HG02885 (cell line): ENCODE results near the gene USP12.
A peak's percentile ranks its signal among the peaks of the same experiment; 100 is the strongest.

Source experiments
- ATAC-seq: cut with Tn5 transposase; IDR thresholded peaks from one replicate; pipeline ENCODE4 v1.9.1; 2021; ENCODE audit warnings: mild to moderate bottlenecking; ENCODE audit not compliant: unreplicated experiment, poor library complexity

USP12 gene

GRCh38 chr13:27186295-27186694 is 14.7 kb upstream of the USP12 start:
- ATAC-seq, result no peak

GRCh38 chr13:27183561-27184147 is 12.0 kb upstream of the USP12 start:
- no peak for ATAC-seq

- ATAC-seq, result no peak
These were observed 11.4 kb upstream of the USP12 start for GRCh38 chr13:27182844-27183497.

- ATAC-seq, result no peak
These were observed 10.4 kb upstream of the USP12 start for GRCh38 chr13:27182054-27182453.

- ATAC-seq, result no peak
These were observed 6.2 kb upstream of the USP12 start for GRCh38 chr13:27177852-27178251.

- no peak for ATAC-seq
These were observed 5.1 kb upstream of the USP12 start for GRCh38 chr13:27176470-27177410.

- no peak for ATAC-seq
These were observed 3.3 kb upstream of the USP12 start for GRCh38 chr13:27174766-27175455.

GRCh38 chr13:27172495-27172842 is 858 bp upstream of the USP12 start:
- ATAC-seq, result no peak

- ATAC-seq, result peak; percentile 75
These were observed 350 bp upstream of the USP12 start for GRCh38 chr13:27171827-27172494.

GRCh38 chr13:27170516-27171243 is 931 bp downstream of the USP12 start:
- peak; percentile 3 for ATAC-seq

- peak; percentile 17 for ATAC-seq
These were observed 1.4 kb downstream of the USP12 start for GRCh38 chr13:27170221-27170515.

- ATAC-seq, result no peak
These were observed 2.5 kb downstream of the USP12 start for GRCh38 chr13:27168906-27169657.

- no peak for ATAC-seq
These were observed 3.5 kb downstream of the USP12 start for GRCh38 chr13:27168086-27168485.

GRCh38 chr13:27166313-27166712 is 5.3 kb downstream of the USP12 start:
- no peak for ATAC-seq

GRCh38 chr13:27161980-27162379 is 9.6 kb downstream of the USP12 start:
- ATAC-seq, result no peak

- ATAC-seq, result no peak
These were observed 10.2 kb downstream of the USP12 start for GRCh38 chr13:27161423-27161822.

GRCh38 chr13:27160657-27161295 is 10.8 kb downstream of the USP12 start:
- ATAC-seq, result no peak

GRCh38 chr13:27159806-27160563 is 11.6 kb downstream of the USP12 start:
- ATAC-seq, result no peak
